ENCODE data around the gene OGFRL1. TPM values are rescaled to one million over a fixed set of nuclear protein-coding genes. Genes with fewer than 3 reads are reported as not detected.

Gene OGFRL1
- total RNA-seq, 1 experiment from 2014 or later = 10.3 TPM

GRCh38 chr6:71250099-71250602 lies 38.5 kb upstream of the OGFRL1 start (continued):
- no peak for TF ChIP-seq ZBTB33 (IDR thresholded peaks at IDR 0.05; ENCODE audit: extremely low read depth, insufficient replicate concordance, low read length)
- TF ChIP-seq EGR1 (IDR thresholded peaks at IDR 0.05; ENCODE audit: low read depth) = no peak
- no peak for TF ChIP-seq ZFX (IDR thresholded peaks at IDR 0.05)
- TF ChIP-seq SP1 (IDR thresholded peaks at IDR 0.05; ENCODE audit: low read depth) = no peak
- no peak for TF ChIP-seq FOSL1 (IDR thresholded peaks at IDR 0.05; ENCODE audit: low read depth)
- TF ChIP-seq POLR2AphosphoS5 (IDR thresholded peaks at IDR 0.05; ENCODE audit: low read depth, low read length) = no peak
- no peak for TF ChIP-seq CEBPB (IDR thresholded peaks at IDR 0.05; ENCODE audit: low read depth)
- no peak for TF ChIP-seq EZH2phosphoT487 (IDR thresholded peaks at IDR 0.05; ENCODE audit: borderline replicate concordance)

GRCh38 chr6:71252410-71252809 lies 36.2 kb upstream of the OGFRL1 start:
- Histone ChIP-seq H3K79me2 (ENCODE audit: insufficient read depth, low read length) (no peaks in the 10 kb centered on the region), H3K4me3 (replicated peaks in 1 of 2; ENCODE audit: low read depth in 1 of 2, low read length in 2 of 2) (no peak overlapping the region), H3K36me3 (ENCODE audit: control insufficient read depth in 1 of 2, insufficient read depth in 2 of 2, low read length in 2 of 2) (no peaks in the 10 kb centered on the region), H2AFZ (ENCODE audit: low read depth, low read length, poor library complexity, severe bottlenecking) (no peak overlapping the region), H3K9me3 (ENCODE audit: control insufficient read depth in 1 of 2, insufficient read depth in 1 of 2, low read depth in 1 of 2, low read length in 2 of 2) (no peaks in the 10 kb centered on the region), H3K27me3 (ENCODE audit: insufficient read depth, low read length) (peaks cover 20% of the 10 kb centered on the region; the same call in 1 of the 2 replicates), H3K9me2 (ENCODE audit: insufficient read depth) (no peaks in the 10 kb centered on the region), H3K4me2 (ENCODE audit: low read length) (no peak overlapping the region), H3K27ac (ENCODE audit: low read depth, low read length) (no peak overlapping the region), H3K4me1 (ENCODE audit: control insufficient read depth in 1 of 2, insufficient read depth in 2 of 2, low read length in 2 of 2) (no peaks in the 10 kb centered on the region), H4K20me1 (ENCODE audit: insufficient read depth) (no peaks in the 10 kb centered on the region), H3K9ac (ENCODE audit: low read length) (no peak overlapping the region)
- ChIA-PET RAD21 (ENCODE audit: low non-redundant PET in 1 of 2, low total read pairs in 2 of 2, uncharacterized antibody in 2 of 2, unreplicated experiment in 2 of 2) (no interaction called here), CTCF (no interaction called here), POLR2A (no interaction called here)
- ATAC-seq (no peak), DNase-seq (ENCODE audit: low read depth, low spot score) (no peak)
- no TSS peak for BruUV-seq (replicated peaks)
- intact Hi-C loops (cut with micrococcal nuclease) = no loop called here
- TF ChIP-seq MAX (IDR thresholded peaks at IDR 0.05) (no peak), JUND (IDR thresholded peaks at IDR 0.05) (no peak), SIN3A (IDR thresholded peaks at IDR 0.05; ENCODE audit: low read depth) (no peak), YY1 (IDR thresholded peaks at IDR 0.05; ENCODE audit: extremely low read depth, insufficient replicate concordance, low read depth, low read length) (no peak), CEBPB (IDR thresholded peaks at IDR 0.05; ENCODE audit: low read depth) (no peak), RAD21 (IDR thresholded peaks at IDR 0.05; ENCODE audit: low read depth) (no peak), EZH2phosphoT487 (IDR thresholded peaks at IDR 0.05; ENCODE audit: borderline replicate concordance) (no peak), EGR1 (IDR thresholded peaks at IDR 0.05; ENCODE audit: low read depth) (no peak), ELF1 (IDR thresholded peaks at IDR 0.05; ENCODE audit: borderline replicate concordance, low read depth) (no peak), ATF3 (IDR thresholded peaks at IDR 0.05) (no peak), POLR2AphosphoS5 (IDR thresholded peaks at IDR 0.05; ENCODE audit: low read depth, low read length) (no peak), SP1 (IDR thresholded peaks at IDR 0.05; ENCODE audit: low read depth) (no peak), SRF (IDR thresholded peaks at IDR 0.05; ENCODE audit: low read depth) (no peak), TCF7L2 (IDR thresholded peaks at IDR 0.05; ENCODE audit: borderline replicate concordance, extremely low read depth, insufficient read depth, insufficient read length) (no peak), EZH2 (IDR thresholded peaks at IDR 0.05) (no peak), CTCF (IDR thresholded peaks at IDR 0.05 in 2 of 3, conservative IDR thresholded peaks at IDR 0.05 in 1 of 3; ENCODE audit: borderline replicate concordance in 1 of 3, insufficient read depth in 1 of 3, low read depth in 2 of 3, low read length in 2 of 3) (no peak)

All from HCT116 (cell line).